Measurements from ENCODE around the gene GPR157. TPM values are rescaled to one million over a fixed set of nuclear protein-coding genes. Genes with fewer than 3 reads are reported as not detected.

The GPR157 gene
- total RNA-seq, 2 donors from 2014 or later = 2.3 to 5.0 TPM

DNA sequence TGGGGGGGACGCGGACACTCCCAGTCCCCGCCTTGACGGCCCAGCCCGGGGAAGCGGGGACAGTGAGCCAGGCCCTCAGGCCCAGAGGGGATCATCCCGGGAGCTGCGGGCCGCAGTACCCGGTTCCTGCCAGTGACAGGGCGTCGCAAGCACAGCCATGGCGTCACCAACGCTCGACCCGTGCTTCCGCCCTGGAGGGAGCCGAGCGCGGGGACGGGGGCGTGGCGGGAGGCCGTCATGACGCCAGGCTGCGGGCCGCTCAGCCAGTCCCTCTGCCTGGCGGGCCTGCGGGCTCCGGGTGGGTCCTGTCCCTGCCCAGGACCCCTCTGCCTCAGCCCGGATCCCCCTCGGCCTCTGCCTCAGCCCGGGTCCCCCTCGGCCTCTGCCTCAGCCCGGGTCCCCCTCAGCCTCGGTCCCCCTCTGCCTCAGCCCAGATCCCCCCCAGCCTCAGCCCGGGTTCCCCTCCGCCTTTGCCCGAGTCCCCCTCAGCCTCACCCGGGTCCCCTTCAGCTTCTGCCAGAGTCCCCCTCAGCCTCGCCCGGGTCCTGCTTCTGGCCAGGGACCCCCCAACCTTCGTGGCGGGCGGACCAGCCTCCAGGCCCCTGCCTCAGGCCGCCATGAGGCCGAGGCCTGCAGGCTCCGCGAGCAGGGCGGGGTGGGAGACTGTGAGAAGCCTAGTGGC lies 57.2 kb downstream of the GPR157 start:
- Histone ChIP-seq H3K4me3 (ENCODE audit: low read length) (no peak overlapping the region), H3K4me1 (ENCODE audit: control insufficient read depth, insufficient read depth, low read length) (no peaks in the 10 kb centered on the region), H3K27me3 (ENCODE audit: control insufficient read depth, insufficient read depth, low read length, poor library complexity, severe bottlenecking) (no peaks in the 10 kb centered on the region), H3K9me3 (ENCODE audit: control insufficient read depth, low read length) (no peaks in the 10 kb centered on the region), H3K36me3 (ENCODE audit: control insufficient read depth, insufficient read depth, low read length) (no peaks in the 10 kb centered on the region), H3K9ac (ENCODE audit: extremely low read depth, low read length, poor library complexity, severe bottlenecking) (no peak overlapping the region), H3K27ac (ENCODE audit: low read depth, low read length) (no peak overlapping the region)
- WGBS, 2 experiments (ENCODE audit: insufficient coverage in 1 of 2, insufficient read length in 1 of 2) = 95 to 96% methylated on average over 20 to 50 of the region's 50 CpGs
- H3K9me3 Mint-ChIP-seq = no peaks in the 10 kb centered on the region
- no peak for DNase-seq
- H3K4me3 Mint-ChIP-seq = no peak overlapping the region
- H3K27ac Mint-ChIP-seq = no peak overlapping the region
- H3K27me3 Mint-ChIP-seq (ENCODE audit: insufficient read depth) = no peaks in the 10 kb centered on the region
- H3K4me1 Mint-ChIP-seq = peaks cover 12% of the 10 kb centered on the region
- no peaks in the 10 kb centered on the region for H3K36me3 Mint-ChIP-seq (ENCODE audit: low read depth)
- TF ChIP-seq CTCF (conservative IDR thresholded peaks at IDR 0.05) = no peak

DNA sequence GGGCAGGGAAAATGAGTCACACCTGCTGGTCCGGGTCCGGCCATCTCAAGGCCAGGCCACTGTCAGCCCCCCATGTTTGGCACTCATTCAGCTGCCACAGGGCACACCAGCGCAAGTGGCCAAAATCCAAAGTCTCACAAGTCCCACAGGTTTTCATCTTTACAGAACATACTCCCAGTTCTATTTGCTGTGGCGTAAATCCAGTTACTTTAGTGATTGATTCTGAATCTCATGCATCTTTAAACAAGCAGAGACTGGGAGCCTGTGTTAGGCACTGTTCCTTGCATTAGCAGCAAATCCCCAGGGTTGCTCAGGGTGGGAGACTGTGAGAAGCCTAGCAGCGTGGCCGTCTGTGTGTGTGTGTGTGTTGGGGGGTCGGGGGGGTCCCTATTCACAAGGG lies 58.4 kb downstream of the GPR157 start:
- no peaks in the 10 kb centered on the region for H3K4me1 ChIP-seq (ENCODE audit: control insufficient read depth, insufficient read depth, low read length)
- H3K9ac ChIP-seq (ENCODE audit: extremely low read depth, low read length, poor library complexity, severe bottlenecking) = no peak overlapping the region
- H3K27ac ChIP-seq (ENCODE audit: low read depth, low read length) = no peak overlapping the region
- TF ChIP-seq CTCF (conservative IDR thresholded peaks at IDR 0.05) = no peak
- Mint-ChIP-seq H3K27ac (no peak overlapping the region), H3K4me3 (no peak overlapping the region), H3K4me1 (peaks cover 12% of the 10 kb centered on the region), H3K36me3 (ENCODE audit: low read depth) (no peaks in the 10 kb centered on the region), H3K9me3 (no peaks in the 10 kb centered on the region), H3K27me3 (ENCODE audit: insufficient read depth) (no peaks in the 10 kb centered on the region)
- no peaks in the 10 kb centered on the region for H3K27me3 ChIP-seq (ENCODE audit: control insufficient read depth, insufficient read depth, low read length, poor library complexity, severe bottlenecking)
- no peaks in the 10 kb centered on the region for H3K9me3 ChIP-seq (ENCODE audit: control insufficient read depth, low read length)
- WGBS, 2 experiments (ENCODE audit: insufficient coverage in 1 of 2, insufficient read length in 1 of 2) = 92% methylated on average over 4 to 7 of the region's 7 CpGs
- H3K36me3 ChIP-seq (ENCODE audit: control insufficient read depth, insufficient read depth, low read length) = no peaks in the 10 kb centered on the region
- DNase-seq = no peak
- no peak overlapping the region for H3K4me3 ChIP-seq (ENCODE audit: low read length)

DNA sequence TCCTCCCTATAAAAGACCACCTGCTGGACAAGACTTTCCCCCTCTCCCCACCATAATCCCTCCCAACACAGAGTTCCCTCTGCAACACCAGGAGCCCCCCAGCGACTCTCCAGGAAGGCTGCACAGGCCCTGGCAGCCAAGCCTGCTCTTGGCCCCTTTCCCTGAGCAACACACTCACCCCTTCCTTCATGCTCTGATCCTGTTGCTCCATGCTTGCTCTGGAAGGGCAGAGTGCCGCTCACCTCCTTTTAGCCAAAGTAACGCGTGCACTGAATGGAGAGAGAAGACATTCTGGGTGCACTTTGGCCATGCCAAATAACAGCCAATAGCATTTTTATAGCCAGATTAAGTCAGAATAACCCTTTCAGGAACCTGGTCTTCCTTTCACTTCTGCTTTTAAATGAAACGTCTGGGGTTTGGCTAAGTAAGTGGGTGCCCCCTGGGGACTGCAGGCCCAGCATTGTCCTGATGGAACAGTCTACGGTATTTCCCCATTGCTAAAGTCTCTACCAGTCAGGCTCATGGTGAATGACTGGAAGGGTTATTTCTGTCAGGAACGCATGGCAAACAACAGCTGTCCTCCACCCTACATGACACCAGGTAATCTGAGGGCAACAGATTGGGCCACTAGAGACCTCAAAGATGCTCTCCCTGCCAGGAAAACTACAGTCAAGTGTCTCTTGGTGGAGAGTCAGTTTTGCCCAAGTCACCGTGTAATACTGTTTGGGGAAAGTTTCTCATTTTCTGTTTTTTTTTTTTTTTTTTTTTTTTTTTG lies 59.4 kb downstream of the GPR157 start, which contains the start of gene SLC2A5:
SLC2A5 (minus strand) TSS at position 310 of the 775 bp plus-strand sequence; CDS start at position 211, 99 bp downstream.
- peak within 1 kb of the TSS; percentile 58 for H3K27ac ChIP-seq (ENCODE audit: low read depth, low read length)
- DNase-seq = no peak
- H3K36me3 ChIP-seq (ENCODE audit: control insufficient read depth, insufficient read depth, low read length) = no peaks in the 10 kb centered on the region
- H3K4me3 ChIP-seq (ENCODE audit: low read length) = no peak within 1 kb of the TSS
- no peak within 1 kb of the TSS for H3K4me3 Mint-ChIP-seq
- H3K36me3 Mint-ChIP-seq (ENCODE audit: low read depth) = no peaks in the 10 kb centered on the region
- no peaks in the 10 kb centered on the region for H3K9me3 Mint-ChIP-seq
- H3K9ac ChIP-seq (ENCODE audit: extremely low read depth, low read length, poor library complexity, severe bottlenecking) = no peak within 1 kb of the TSS
- no peaks in the 10 kb centered on the region for H3K27me3 ChIP-seq (ENCODE audit: control insufficient read depth, insufficient read depth, low read length, poor library complexity, severe bottlenecking)
- H3K27ac Mint-ChIP-seq = no peak within 1 kb of the TSS
- H3K27me3 Mint-ChIP-seq (ENCODE audit: insufficient read depth) = no peaks in the 10 kb centered on the region
- 75 to 80% methylated on average over 4 to 8 of the region's 8 CpGs for WGBS, 2 experiments (ENCODE audit: insufficient coverage in 1 of 2, insufficient read length in 1 of 2)
- TF ChIP-seq CTCF (conservative IDR thresholded peaks at IDR 0.05) = no peak
- H3K9me3 ChIP-seq (ENCODE audit: control insufficient read depth, low read length) = no peaks in the 10 kb centered on the region
- H3K4me1 Mint-ChIP-seq = peaks cover 12% of the 10 kb centered on the region
- no peaks in the 10 kb centered on the region for H3K4me1 ChIP-seq (ENCODE audit: control insufficient read depth, insufficient read depth, low read length)
